ENCODE measurements around the gene TRIM33. TPM values are rescaled to one million over a fixed set of nuclear protein-coding genes. Genes with fewer than 3 reads are reported as not detected.

TRIM33 gene
- total RNA-seq, 1 donor from 2014 or later, result 24.0 TPM

DNA sequence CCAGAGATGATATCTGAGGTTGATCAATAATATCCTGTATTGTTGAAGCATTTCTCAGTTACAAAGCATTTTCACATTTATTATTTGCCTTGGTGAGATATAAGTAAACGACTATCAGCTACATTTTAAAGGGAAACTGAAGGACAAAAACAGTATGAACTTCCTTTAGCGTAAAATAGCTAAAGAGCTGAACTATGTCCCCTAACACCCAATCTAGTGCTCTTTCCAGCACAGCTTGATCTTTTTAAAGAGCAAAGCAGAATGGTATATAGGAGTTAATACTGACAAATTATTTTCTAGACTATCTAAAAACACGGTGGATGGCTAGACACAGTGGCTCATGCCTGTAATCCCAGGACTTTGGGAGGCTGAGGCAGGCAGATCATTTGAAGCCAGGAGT is 3.5 kb downstream of the TRIM33 start:
- H3K4me1 Mint-ChIP-seq (ENCODE audit: low read depth), result peaks cover 57% of the 10 kb centered on the region
- H3K4me3 Mint-ChIP-seq (ENCODE audit: unreplicated experiment), result no peak overlapping the region
- no peak overlapping the region for H3K27ac Mint-ChIP-seq (ENCODE audit: unreplicated experiment)
- H3K9me3 Mint-ChIP-seq (ENCODE audit: low read depth), result no peaks in the 10 kb centered on the region
- no peak for TF ChIP-seq CTCF (IDR thresholded peaks at IDR 0.05)
- H3K36me3 Mint-ChIP-seq (ENCODE audit: low read depth), result no peaks in the 10 kb centered on the region
- no peak for DNase-seq (ENCODE audit: low spot score)
- H3K27me3 Mint-ChIP-seq (ENCODE audit: low read depth), result no peaks in the 10 kb centered on the region

DNA sequence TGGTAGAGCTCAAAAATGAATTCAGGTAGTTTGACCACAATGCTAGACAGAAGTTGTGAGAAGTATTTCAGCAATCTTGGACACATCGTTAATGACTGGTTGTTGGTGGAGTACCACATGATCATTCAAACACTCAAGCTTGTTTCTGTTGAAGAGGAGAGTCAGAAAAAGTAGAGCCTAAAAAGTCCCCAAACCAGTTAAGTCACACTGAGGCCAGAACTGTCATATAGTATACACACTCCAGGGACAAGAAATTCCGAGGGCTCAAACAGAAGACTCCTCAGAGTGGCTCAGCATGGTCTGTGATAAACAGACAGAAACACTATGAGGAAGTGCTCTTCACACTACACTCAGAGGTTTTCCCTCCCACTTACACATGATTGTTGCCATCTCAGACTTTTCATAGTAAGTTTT is 5.8 kb downstream of the TRIM33 start:
- TF ChIP-seq CTCF (IDR thresholded peaks at IDR 0.05), result no peak
- peaks cover 61% of the 10 kb centered on the region for H3K4me1 Mint-ChIP-seq (ENCODE audit: low read depth)
- H3K4me3 Mint-ChIP-seq (ENCODE audit: unreplicated experiment), result no peak overlapping the region
- no peaks in the 10 kb centered on the region for H3K9me3 Mint-ChIP-seq (ENCODE audit: low read depth)
- no peaks in the 10 kb centered on the region for H3K36me3 Mint-ChIP-seq (ENCODE audit: low read depth)
- no peak for DNase-seq (ENCODE audit: low spot score)
- no peaks in the 10 kb centered on the region for H3K27me3 Mint-ChIP-seq (ENCODE audit: low read depth)
- H3K27ac Mint-ChIP-seq (ENCODE audit: unreplicated experiment), result no peak overlapping the region

DNA sequence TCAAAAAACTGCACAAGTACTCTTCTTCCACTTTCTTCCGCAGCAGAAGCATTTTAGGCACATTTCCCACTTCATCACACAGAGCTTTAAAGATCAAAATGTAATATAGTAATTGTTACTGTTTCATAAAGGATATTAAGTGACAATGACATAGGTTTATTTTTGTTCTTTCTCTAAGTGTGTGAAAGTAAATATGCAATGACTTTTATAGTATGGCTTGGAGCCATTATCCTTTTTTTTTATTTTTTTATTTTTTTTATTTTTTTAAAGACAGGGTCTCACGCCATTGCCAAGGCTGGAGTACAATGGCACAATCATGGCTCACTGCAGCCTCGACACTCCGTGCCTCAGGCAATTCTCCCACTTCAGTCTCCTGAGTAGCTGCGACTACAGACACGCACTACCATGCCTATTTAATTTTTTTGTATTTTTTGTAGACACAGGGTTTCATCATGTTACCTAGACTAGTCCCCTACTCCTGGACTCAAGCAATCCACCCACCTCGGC is 7.0 kb downstream of the TRIM33 start:
- Mint-ChIP-seq H3K27me3 (ENCODE audit: low read depth) (no peaks in the 10 kb centered on the region), H3K4me1 (ENCODE audit: low read depth) (peaks cover 50% of the 10 kb centered on the region), H3K36me3 (ENCODE audit: low read depth) (no peaks in the 10 kb centered on the region), H3K4me3 (ENCODE audit: unreplicated experiment) (no peak overlapping the region), H3K9me3 (ENCODE audit: low read depth) (no peaks in the 10 kb centered on the region), H3K27ac (ENCODE audit: unreplicated experiment) (no peak overlapping the region)
- no peak for DNase-seq (ENCODE audit: low spot score)
- no peak for TF ChIP-seq CTCF (IDR thresholded peaks at IDR 0.05)

DNA sequence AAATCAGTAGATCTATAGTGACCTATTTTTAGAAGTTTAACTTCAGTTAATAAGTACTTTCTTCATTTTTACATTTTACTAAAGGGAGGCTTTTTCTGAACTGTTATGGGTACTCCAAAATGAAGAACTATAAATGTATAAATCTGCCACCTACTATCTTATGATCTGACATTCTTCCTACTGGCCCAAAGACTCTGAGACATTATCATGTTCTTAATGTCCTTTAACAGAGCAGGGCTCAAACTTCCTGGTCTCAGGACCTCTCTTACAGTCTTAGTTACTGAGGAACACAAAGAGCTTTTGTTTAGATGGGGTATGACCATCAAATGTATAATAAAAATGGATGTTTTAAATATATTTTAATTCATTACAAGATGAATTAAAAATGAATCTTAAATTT is 8.9 kb downstream of the TRIM33 start:
- H3K27me3 Mint-ChIP-seq (ENCODE audit: low read depth), result no peaks in the 10 kb centered on the region
- H3K27ac Mint-ChIP-seq (ENCODE audit: unreplicated experiment), result no peak overlapping the region
- TF ChIP-seq CTCF (IDR thresholded peaks at IDR 0.05), result no peak
- H3K9me3 Mint-ChIP-seq (ENCODE audit: low read depth), result no peaks in the 10 kb centered on the region
- no peak overlapping the region for H3K4me3 Mint-ChIP-seq (ENCODE audit: unreplicated experiment)
- H3K4me1 Mint-ChIP-seq (ENCODE audit: low read depth), result peaks cover 32% of the 10 kb centered on the region
- DNase-seq (ENCODE audit: low spot score), result no peak
- peaks cover 2% of the 10 kb centered on the region for H3K36me3 Mint-ChIP-seq (ENCODE audit: low read depth)

- no peaks in the 10 kb centered on the region for H3K27me3 Mint-ChIP-seq (ENCODE audit: low read depth)
- no peak overlapping the region for H3K27ac Mint-ChIP-seq (ENCODE audit: unreplicated experiment)
- no peak for DNase-seq (ENCODE audit: low spot score)
- peaks cover 35% of the 10 kb centered on the region for H3K4me1 Mint-ChIP-seq (ENCODE audit: low read depth)
- H3K9me3 Mint-ChIP-seq (ENCODE audit: low read depth), result no peaks in the 10 kb centered on the region
- no peak for TF ChIP-seq CTCF (IDR thresholded peaks at IDR 0.05)
- no peak overlapping the region for H3K4me3 Mint-ChIP-seq (ENCODE audit: unreplicated experiment)
- peaks cover 2% of the 10 kb centered on the region for H3K36me3 Mint-ChIP-seq (ENCODE audit: low read depth)
These were observed 11.5 kb downstream of the TRIM33 start for GRCh38 chr1:114499478-114499877.
